NCI-H146 treated with DMSO at 0.1 percent for 48 hours (cell line): ENCODE measurements around the gene HDAC6.
"Not testable (repeated sequence)": the region's sequence is repeated elsewhere in the genome, so short reads cannot be mapped to it uniquely, and the experiment has no call there.

Experiments used
- DNase-seq: peaks from one replicate; lab custom pipeline; 2025; ENCODE audit not compliant: unreplicated experiment; lab: John Stamatoyannopoulos, UW

The HDAC6 gene

GRCh38 chrX:48789366-48790220 lies 12.3 kb upstream of the HDAC6 start:
- no peak for DNase-seq

GRCh38 chrX:48790477-48790876 lies 11.4 kb upstream of the HDAC6 start:
- DNase-seq: no peak

GRCh38 chrX:48791063-48791820 lies 10.6 kb upstream of the HDAC6 start:
- no peak for DNase-seq

- no peak for DNase-seq
Observed at GRCh38 chrX:48792219-48792618, 9.6 kb upstream of the HDAC6 start.

- DNase-seq: no peak
Observed at GRCh38 chrX:48793935-48794334, 7.9 kb upstream of the HDAC6 start.

- DNase-seq: no peak
Observed at GRCh38 chrX:48794340-48794910, 7.4 kb upstream of the HDAC6 start.

GRCh38 chrX:48794911-48795515 lies 6.9 kb upstream of the HDAC6 start:
- no peak for DNase-seq

GRCh38 chrX:48798318-48798717 lies 3.5 kb upstream of the HDAC6 start:
- DNase-seq: no peak

GRCh38 chrX:48800574-48801279 lies 1.1 kb upstream of the HDAC6 start:
- DNase-seq: no peak

- peak; percentile 76 for DNase-seq
Observed at GRCh38 chrX:48802089-48802904, 430 bp downstream of the HDAC6 start.

GRCh38 chrX:48802905-48803200 lies 986 bp downstream of the HDAC6 start:
- no peak for DNase-seq

GRCh38 chrX:48806081-48806480 lies 4.2 kb downstream of the HDAC6 start:
- DNase-seq: no peak

- no peak for DNase-seq
Observed at GRCh38 chrX:48813644-48814043, 11.8 kb downstream of the HDAC6 start.

- DNase-seq: no peak
Observed at GRCh38 chrX:48814722-48815121, 12.9 kb downstream of the HDAC6 start.

- no peak for DNase-seq
Observed at GRCh38 chrX:48815266-48815665, 13.4 kb downstream of the HDAC6 start.

GRCh38 chrX:48816014-48816810 lies 14.3 kb downstream of the HDAC6 start:
- no peak for DNase-seq

GRCh38 chrX:48818098-48818497 lies 16.2 kb downstream of the HDAC6 start:
- no peak for DNase-seq

GRCh38 chrX:48818866-48819265 lies 17.0 kb downstream of the HDAC6 start:
- no peak for DNase-seq

GRCh38 chrX:48819394-48819793 lies 17.5 kb downstream of the HDAC6 start:
- DNase-seq: not testable (repeated sequence)
